ENCODE results near the gene INTS1.

INTS1 gene

DNA sequence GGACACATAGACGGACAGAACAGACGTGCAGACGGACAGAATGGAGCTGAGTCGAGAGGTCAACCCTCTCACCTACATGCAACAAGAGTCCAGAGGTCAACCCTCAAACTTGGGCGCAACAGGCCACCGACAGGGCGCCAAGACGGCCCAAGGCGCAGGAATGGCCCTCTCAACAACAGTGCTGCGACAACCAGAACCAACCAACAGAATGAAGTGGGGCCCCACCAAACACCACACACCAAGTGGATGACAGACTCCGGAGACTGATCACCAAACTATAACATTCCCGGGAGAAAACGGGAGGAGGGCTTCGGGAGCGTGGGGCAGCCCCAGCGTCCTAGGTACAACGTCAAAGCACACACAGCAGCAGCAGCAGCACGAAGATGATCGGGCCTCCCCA lies 13.4 kb downstream of the INTS1 start:
- in situ Hi-C loops (cut with MboI; ENCODE audit: low sequenced_read_pairs): no loop called here

DNA sequence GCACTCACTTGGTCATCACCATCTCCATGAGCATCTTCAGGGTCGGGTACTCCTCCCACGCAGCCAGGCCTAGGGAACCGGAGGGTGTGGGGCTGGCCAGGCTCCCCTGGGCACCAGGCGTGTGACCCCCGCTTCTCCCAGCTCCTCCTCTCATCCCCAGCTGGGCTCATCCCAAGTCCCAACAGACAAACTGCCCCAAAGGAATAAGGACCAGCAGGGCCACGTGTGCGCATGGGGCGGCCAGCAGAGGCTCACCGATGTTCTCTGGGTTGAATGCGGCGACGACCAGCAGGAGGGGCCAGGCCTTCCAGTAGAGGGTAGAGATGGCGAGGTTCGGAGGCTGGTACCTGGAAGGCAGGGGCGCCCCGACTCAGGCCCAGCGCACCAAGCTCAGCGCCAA lies 14.9 kb downstream of the INTS1 start:
- in situ Hi-C loops (cut with MboI; ENCODE audit: low sequenced_read_pairs): no loop called here

DNA sequence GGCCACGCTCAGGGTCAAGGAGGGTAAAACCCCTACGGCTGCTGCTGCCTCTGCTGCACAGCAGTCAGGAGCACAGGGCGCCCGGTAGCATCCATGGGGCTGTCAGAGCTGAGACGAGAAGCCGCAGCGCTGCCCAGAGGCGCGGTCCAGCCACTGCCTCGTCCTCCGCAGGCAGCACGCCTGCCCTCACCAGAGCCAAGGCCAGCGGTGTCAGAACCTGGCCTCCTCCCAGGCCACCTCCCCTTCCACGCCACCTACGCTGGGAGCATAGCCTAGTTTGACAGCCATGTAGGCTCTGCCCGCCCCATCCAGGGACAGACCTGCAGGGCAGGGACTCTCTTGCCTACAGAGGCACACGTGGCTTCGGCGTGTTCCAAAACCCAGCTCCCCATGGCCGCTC lies 16.2 kb downstream of the INTS1 start:
- in situ Hi-C loops (cut with MboI; ENCODE audit: low sequenced_read_pairs): no loop called here

DNA sequence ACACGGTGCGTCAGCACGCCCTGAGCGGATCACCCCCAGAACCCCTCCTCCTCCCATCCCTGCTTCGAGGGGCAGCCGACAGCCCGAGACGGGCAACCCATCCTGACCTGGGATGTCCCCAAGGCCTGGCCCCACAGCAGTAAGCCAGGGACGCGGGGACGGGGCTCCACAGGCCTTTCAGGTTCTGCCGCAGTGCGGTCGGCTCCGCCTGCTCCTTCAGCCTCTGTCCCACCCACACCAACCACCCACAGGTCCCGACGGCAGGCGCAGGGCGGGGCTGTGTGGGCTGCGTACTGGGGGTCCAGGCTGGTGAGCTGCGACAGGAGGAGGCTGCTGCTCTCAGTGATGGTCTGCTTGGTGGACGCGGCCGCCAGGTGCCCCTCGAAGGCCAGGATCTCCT lies 16.7 kb downstream of the INTS1 start:
- in situ Hi-C loops (cut with MboI; ENCODE audit: low sequenced_read_pairs): no loop called here

DNA sequence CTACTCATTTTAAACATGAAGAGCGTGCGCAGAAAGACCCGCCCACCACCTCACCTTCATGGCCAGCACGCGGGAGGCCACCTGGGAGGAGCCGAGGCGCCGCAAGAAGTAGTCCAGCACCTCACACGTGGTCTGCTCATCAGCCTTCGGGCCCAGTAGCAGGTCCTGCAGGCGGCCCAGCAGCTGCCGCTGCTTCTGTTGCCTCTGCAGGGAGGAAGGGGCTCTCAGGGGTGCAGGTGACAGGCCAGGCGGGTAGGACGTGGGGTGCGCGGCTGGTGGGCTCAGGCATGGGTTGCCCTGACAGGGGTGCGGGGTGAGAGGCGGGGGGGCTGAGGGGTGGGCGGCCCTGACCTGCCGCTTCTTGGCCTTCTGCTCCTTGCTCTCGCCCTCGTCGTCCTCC lies 17.6 kb downstream of the INTS1 start:
- in situ Hi-C loops (cut with MboI; ENCODE audit: low sequenced_read_pairs): no loop called here

DNA sequence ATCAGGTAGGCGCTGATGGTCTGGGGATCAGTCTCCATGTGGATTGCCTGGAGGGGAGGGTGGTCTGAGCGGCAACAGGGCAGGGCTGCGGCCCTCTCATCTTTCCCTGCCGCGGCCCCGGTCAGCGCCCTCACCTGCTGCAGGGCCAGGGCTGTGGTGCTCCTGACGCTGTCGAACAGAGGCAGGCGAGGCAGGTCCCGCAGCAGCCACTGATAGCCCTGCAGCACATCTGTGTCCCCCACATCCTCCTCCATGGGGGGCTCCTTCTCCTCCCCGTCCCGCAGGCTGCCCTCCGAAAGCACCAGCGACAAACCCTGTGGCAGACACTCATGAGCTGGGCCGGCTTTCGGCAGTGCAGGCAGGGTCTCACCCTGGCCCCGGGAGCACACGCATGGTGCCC lies 19.0 kb downstream of the INTS1 start:
- in situ Hi-C loops (cut with MboI; ENCODE audit: low sequenced_read_pairs): no loop called here

DNA sequence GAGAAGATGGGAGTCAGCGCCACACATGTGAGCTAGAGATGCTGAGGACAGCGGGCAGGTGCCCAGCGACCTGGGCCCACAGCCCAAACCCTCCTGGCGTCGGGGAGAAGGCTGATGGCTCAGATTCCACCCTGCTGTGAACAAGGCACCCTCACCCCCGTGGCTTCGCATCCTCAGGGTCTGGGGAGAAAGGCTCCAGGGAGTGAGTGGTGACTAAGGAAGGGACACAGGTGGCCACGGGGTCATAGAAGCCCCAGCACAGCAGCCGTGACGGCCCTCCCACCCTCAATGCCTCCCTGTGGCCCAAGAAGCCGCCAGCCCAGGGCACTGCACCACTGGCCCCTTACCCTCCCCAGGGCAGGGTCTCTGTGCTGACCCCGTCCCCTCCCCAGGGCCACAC lies 19.6 kb downstream of the INTS1 start:
- in situ Hi-C loops (cut with MboI; ENCODE audit: low sequenced_read_pairs): no loop called here

DNA sequence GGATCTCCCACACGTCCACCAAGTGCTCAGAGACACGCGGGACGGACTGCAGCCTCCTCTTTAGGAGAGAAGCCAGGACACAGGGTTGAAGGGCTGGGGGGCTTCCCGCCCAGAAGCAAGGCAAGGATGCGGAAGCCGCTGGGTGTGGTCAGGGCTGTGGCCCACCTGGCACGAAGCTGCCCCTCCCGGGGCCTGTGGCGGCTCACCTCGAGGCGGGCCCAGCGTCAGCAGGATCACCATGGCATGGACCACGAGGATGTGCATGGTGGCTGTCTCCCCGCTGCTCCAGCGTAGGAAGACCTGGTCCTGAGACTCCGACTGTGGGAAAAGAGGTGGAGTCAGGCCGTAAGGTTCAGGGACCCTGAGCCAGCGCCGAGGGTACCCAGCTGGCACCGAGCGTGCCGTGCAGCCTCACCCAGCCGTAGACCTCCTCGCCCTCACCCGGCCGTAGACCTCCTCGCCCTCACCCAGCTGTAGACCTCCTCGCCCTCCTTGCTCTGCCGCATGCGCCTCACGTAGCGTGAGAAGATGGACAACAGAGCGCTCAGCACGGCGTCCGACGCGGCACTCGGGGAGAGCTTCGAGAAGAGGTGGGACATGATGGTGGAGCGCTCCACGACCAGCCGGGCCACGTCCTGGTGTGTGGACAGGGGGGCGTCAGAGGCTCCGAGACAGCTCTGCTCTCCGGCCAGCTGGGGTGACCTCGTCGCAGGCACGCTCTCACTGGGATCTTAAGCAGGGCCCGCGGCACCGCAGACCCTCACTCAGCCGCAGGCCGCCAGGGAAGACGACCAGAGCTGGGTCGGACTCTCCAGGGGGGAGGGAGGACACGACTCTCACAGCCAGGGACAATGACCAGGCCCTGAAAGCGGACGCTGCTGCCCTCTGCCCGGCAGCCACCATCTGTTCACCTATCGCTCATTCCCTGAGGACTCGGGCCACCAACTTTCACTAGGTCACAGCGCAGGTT lies 20.4 kb downstream of the INTS1 start:
- in situ Hi-C loops (cut with MboI; ENCODE audit: low sequenced_read_pairs): no loop called here

DNA sequence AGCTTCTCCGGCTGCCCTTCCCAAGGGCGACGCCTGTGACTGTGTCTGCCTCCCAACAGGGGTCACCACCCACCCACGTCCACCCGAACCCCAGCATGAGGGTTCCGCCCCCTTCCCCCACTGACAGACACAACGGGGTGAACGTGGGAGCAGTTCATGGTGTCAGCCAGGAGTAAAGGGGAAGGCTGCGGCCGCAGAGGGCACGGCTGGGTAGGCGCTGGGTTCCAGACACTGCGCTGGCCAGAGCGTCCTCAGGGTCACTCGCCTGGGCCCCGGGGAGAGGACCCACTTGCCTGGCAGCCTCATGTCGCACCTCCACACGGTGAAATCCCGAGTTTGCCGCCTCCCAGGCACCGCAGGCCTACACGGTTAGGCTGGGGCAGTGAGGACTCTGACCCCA lies 21.1 kb downstream of the INTS1 start:
- in situ Hi-C loops (cut with MboI; ENCODE audit: low sequenced_read_pairs): no loop called here

DNA sequence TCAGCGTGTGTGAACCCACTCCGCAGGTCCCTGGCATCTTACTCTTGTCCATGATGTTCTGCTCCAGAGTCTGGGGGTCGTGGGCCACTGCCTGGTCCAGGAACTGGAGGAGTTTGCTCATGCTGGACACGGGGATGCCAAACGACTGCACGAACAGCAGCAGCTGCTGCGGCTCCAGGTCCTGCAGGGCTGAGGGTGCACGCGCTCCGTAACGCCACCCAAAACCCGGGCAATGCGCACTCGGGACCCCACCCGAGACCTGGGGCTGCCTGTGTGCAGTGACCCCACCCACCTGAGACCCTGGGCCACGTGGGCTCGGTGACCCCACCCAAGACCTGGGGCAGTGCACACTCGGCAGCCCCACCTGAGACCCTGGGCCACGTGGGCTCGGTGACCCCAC lies 22.9 kb downstream of the INTS1 start:
- in situ Hi-C loops (cut with MboI; ENCODE audit: low sequenced_read_pairs): no loop called here

DNA sequence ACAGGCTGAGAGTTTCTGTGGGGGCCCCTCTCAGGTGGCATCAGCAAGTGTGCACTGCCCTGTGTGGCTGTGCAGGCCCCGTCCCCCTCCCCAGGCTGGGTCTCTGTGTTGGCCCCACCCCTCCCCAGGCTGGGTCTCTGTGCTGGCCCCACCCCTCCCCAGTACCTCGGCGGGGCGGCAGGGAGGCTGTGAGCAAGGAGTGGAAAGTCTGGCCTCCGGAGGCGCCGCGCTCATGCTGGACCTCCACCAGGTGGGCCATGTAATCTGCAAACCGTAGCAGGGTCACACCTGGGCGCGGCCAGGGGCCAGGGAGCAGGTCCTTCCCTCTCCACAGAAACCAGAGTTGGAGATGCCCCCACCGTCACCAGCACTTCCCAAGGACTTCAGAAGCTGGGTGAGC lies 23.5 kb downstream of the INTS1 start:
- in situ Hi-C loops (cut with MboI; ENCODE audit: low sequenced_read_pairs): no loop called here

DNA sequence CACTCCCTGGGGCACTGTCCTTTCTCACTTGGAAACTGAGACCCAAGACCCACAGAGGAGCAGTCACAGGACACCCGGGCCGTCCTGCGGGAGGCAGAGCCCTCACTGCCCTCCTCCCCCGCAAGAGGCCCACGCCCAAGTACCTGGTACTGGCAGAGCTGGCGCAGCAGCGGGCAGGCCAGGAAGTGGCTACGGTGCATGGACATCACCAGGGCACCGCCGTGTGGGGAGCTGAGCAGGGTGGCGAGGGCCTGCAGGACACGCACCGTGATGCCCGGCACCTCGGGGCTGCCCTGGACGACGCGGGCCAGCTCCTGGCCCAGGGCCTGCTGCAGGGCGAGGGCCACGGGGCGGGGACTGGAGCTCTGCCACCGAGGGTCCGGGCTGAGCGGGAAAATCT lies 24.9 kb downstream of the INTS1 start:
- in situ Hi-C loops (cut with MboI; ENCODE audit: low sequenced_read_pairs): no loop called here

DNA sequence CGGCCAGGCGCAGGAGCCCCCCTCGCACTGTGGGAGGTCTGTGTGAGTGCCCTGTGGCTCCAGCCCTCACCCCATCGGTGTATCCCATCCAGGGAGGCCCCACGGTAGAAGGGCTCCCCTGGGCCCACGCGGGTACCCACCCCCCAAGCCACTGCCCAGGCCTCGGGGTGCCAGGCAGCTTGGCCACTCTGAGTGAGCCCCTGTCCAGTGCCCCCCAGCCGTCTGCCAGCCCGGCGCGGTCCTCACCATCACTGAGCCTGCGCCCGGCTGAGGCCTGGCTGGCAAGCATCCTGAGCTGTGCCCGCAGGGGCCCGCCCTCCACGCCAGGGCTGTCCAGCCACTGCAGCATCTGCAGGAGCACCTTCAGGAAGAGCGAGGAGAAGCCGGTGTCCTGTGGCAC lies 25.7 kb downstream of the INTS1 start:
- in situ Hi-C loops (cut with MboI; ENCODE audit: low sequenced_read_pairs): no loop called here

DNA sequence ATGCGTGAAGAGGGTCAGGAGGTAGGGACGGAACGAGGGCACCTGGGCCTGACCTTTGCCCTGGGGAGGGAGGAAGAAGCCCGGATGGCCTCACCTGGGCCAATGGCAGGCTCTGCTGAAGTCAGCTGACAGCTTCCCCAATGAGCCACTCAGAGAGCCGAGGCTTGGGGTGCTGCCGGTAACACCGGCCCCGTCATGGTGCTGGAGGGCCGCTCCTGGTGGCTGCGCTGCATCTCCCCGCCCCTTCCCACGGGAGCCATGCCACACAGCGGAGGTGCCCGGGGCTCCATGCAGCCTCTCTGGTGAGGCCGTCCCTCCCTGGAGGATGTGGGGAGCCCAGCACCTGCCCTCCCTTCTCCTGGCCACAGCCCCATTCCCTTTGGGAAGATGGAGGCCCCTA lies 27.3 kb downstream of the INTS1 start:
- in situ Hi-C loops (cut with MboI; ENCODE audit: low sequenced_read_pairs): no loop called here

DNA sequence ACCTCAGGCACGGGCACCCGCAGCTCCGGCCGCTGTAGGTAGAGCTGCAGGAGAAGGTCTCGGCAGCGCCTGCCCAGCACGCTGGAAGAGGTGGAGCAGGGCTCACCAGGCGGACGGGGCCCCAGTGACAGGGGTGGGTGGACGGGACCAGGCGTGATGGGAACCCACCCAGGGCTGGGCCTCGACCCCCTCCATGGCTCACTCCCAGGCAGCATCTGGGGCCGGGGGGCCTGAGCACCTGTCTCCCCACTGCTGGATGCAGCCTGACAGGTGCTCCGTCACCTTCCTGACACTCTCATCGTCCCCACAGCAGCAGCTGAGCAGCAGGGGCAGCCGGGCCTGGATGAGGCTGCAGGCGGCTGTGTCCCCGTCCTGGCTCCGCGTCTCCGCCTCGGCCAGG lies 28.2 kb downstream of the INTS1 start:
- in situ Hi-C loops (cut with MboI; ENCODE audit: low sequenced_read_pairs): no loop called here

DNA sequence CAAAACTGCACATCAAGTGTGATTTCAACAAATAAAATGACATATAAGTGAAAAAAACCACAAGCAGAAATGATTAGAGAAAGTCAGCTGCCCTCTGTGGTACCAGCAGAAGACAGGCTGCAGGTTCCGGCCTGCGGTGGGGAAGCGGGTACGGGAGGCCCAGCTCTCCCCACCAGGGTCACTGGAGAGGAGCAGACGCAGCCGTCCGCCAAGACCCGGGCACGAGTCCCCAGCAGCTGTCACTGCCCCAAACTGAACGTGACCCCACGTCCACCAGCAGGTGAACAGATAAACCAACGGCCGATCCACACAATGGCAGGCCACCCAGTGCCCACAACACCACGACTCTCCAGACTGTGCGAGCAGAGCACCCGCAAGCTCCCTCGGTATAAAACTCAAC lies 28.8 kb downstream of the INTS1 start:
- in situ Hi-C loops (cut with MboI; ENCODE audit: low sequenced_read_pairs): no loop called here

DNA sequence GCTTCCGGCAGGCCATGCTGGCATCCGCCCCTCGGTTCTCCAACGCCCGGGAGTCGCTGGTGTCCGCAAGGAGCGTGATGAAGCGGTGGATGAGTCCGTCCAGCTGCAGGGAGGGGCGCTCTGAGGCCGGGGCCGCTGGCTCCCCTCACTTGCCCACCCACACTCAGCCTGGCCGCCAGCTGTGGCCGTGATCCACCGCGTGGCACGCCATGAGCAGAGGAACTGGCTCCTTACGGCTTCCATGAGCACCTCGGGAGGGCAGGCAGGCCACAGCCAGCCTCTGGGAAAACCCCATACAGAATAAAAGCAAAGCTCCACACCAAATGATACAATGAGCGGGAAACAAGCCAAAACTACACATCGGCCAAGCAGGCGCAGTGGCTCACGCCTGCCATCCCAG lies 29.5 kb downstream of the INTS1 start:
- in situ Hi-C loops (cut with MboI; ENCODE audit: low sequenced_read_pairs): no loop called here

DNA sequence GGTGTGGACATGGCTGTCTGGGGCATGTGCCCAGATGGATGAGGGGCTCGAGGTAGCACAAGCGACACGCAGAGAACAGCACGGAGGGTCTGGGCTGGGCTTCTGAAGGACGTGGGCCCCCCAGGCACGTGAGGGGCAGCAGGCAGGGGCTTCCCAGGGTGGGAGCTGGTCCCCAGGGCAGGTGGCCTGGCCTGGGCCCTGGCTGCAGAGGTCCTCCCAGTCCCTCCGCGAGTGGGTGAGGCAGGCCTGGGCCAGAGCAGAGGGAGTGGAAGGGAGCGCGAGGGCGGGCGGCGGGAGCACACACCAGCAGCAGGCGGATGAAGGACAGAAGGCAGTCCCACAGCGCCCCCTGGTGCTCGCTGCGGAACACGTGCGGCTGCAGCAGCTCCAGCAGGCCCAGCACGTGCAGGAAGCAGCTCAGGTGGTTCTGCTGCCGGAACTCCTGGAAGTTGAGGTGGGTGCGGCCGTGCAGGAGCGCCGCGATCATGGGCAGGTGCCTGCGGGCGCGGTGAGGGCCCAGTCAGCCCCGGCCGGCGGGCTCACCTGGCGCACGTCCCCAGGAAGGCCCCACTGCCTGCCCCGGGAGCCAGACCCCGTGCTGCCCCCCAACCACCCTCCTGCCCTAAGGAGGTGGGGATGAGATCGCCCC lies 30.2 kb downstream of the INTS1 start:
- in situ Hi-C loops (cut with MboI; ENCODE audit: low sequenced_read_pairs): no loop called here

DNA sequence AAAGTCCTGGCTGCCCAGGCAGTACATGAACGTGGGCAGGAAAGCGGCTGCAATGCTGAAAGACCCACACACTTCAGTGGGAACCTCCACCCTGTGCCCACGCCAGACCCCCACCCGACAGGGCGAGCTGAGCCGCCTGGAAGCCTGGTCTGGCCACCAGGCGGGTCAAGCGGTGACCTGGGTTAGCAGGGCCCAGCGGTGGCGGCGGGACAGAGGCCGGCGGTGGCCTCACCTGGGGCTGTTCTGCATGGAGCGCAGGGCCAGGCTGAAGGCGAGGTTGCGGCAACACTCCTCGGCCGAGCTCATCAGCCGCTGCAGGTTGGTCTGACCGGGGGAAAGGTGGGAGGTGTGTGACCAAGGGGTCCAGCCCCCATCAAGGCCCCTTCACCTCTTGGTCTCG lies 33.3 kb downstream of the INTS1 start:
- in situ Hi-C loops (cut with MboI; ENCODE audit: low sequenced_read_pairs): no loop called here

DNA sequence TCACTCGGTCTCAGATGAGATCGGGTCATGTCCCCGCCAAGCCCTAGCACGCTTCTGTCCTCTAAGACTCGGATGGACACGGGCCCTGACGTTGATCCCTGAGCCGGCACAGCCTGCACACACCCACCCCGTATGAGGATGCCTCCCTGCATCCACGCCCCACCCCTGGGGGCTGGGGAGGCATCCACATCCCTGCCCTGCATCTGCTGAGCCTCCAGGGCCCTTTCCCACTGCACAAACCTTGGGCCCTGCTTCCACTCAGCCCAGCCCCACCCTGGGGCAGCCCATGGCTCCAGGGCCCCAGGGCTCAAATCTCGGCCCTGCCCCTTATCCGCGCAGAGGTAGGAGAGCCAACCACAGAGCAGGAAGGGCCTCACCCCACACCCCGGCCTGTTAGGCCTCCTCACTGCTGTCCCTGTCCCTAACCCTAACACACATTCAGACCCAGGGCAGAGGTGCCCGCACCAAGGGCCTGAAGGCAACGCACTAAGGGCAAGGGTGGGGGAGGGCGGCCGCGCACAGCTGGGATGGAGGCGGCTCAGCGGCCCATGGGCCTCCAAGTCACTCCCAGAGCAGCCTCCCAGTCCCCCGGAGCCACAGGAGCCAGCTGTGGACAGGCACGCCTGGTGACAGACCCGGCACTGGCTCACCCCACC lies 35.4 kb downstream of the INTS1 start:
- in situ Hi-C loops (cut with MboI; ENCODE audit: low sequenced_read_pairs): no loop called here

DNA sequence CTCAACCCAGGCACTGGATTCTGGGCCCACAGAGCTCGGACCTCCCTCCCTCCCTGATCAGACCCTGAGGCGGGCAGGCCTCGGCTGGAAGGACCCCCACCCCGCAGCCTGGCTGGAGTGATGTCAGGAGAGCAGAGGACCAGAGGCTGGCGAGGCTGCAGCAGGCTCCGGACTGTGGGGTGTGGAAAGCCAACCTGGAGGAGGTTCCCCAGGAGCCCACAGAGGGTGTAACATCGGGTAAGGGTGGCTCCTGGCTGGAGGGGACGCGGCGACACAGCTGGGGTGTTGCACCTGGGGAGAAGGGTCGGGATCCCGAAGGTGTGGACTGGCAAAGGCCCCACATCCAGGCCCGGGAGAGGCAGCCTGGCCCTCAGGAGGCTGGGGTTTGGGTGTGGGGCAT lies 36.0 kb downstream of the INTS1 start:
- in situ Hi-C loops (cut with MboI; ENCODE audit: low sequenced_read_pairs): no loop called here
